ENCODE results near the gene NRXN3.

The NRXN3 gene

DNA sequence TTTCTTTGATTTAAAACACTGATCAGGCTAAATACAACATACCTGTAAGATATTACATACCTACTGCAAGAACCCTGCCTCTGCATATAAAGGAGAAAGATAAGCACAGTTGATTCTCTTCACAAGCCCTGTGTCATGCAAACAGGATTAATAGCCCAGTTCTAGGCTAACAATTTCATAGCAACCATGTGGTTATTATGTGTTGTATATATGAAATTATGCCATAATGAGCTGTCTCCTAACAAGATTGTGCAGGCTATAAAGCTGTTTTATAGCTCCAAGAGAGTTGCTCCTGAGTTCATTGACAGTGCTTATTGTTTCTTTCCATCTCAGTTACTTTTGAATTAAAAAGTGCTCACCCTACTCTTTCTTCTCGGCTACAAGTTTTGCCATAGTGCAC is 1431.9 kb downstream of the NRXN3 start:
- H3K4me3 ChIP-seq (replicated peaks; ENCODE audit: low read depth, low read length), result no peak overlapping the region
- DNase-seq (ENCODE audit: extremely low read depth, low read depth), result no peak
- TF ChIP-seq CTCF (IDR thresholded peaks at IDR 0.05; ENCODE audit: low read depth, low read length, missing control alignments), result no peak

GRCh38 chr14:79602742-79603141 is 1432.6 kb downstream of the NRXN3 start:
- no peak for DNase-seq (ENCODE audit: extremely low read depth, low read depth)
- TF ChIP-seq CTCF (IDR thresholded peaks at IDR 0.05; ENCODE audit: low read depth, low read length, missing control alignments), result no peak
- no peak overlapping the region for H3K4me3 ChIP-seq (replicated peaks; ENCODE audit: low read depth, low read length)

DNA sequence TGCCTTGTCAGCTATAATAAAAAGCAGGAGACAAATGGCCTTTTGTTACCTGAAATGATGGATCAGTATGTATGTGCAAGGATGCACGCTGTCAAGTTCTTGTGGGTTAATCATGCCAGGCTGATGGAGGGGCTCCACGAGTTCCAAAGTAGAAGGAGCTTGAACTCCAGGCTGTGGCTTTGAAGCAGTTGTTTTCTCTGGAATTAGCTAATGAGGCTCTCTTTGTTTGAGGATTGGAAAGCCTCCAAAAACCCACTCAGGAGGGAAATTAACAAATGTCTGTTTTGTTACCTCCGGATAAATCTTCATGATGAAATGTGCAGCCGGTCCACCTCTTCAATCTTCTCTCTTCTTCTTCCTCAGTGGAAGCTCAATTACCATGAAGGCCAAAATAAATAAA is 1435.7 kb downstream of the NRXN3 start:
- TF ChIP-seq CTCF (IDR thresholded peaks at IDR 0.05; ENCODE audit: low read depth, low read length, missing control alignments), result no peak
- no peak overlapping the region for H3K4me3 ChIP-seq (replicated peaks; ENCODE audit: low read depth, low read length)

DNA sequence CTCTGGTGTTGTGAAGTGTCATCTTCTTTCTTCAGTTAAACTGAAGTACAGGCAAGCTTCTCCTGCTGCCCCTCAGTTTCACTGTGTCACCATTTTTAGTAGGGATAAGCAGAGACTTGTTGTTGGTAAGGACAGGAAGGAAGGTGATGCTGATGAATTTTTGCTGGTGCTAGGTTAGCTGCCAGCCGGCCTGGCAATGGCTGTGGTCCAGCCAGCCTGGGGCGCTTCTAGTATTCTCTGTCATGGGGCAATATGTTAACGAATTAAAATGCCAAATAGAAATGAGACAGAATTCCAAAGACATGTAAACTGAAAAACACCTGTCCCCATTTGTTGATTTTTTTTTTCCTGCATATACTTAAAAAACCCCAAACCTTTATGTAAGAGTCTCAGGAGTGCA is 1438.3 kb downstream of the NRXN3 start:
- TF ChIP-seq CTCF (IDR thresholded peaks at IDR 0.05; ENCODE audit: low read depth, low read length, missing control alignments), result no peak
- no peak overlapping the region for H3K4me3 ChIP-seq (replicated peaks; ENCODE audit: low read depth, low read length)
- no peak for DNase-seq (ENCODE audit: extremely low read depth, low read depth)

More for the DNA sequence above, 1435.7 kb downstream of the NRXN3 start:
- no peak for DNase-seq (ENCODE audit: extremely low read depth, low read depth)

DNA sequence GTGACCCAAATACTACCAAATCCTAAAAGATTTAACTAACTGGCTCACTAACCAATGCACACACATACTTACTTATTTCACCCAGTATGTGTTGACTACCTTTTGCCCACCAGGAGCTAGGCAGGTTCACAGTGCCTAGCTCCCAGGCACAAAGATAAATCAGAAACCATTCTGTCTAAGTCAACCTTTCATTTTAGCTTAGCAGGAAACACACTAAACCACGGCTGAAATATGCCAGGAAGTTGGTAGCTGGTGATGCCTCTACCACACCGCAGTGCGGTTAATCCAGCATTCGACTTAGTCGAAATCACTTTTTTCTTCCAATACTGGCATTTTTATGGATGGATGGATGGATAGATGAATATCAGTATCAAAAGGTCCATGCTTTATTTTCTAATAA is 1443.5 kb downstream of the NRXN3 start:
- H3K4me3 ChIP-seq (replicated peaks; ENCODE audit: low read depth, low read length), result no peak overlapping the region
- no peak for TF ChIP-seq CTCF (IDR thresholded peaks at IDR 0.05; ENCODE audit: low read depth, low read length, missing control alignments)
- DNase-seq (ENCODE audit: extremely low read depth, low read depth), result no peak

DNA sequence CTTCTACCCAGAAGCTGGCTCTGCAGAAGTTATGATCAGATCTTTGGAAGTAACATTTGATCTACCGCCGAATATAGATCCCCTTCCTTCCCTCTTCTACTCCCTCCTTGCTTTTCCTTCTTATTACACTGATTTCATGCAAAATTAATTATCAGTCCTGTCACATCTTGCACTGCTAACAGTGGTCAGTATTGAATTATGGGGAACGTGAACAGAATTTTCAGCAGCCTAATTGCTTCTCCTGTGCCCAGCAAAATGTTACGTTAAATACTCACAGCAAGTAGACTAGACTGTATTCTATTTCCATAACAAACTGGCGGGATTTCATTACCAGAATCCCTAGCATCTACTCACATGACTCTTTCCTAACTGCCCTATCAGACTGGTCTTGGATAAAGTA is 1444.3 kb downstream of the NRXN3 start:
- DNase-seq (ENCODE audit: extremely low read depth, low read depth), result no peak
- TF ChIP-seq CTCF (IDR thresholded peaks at IDR 0.05; ENCODE audit: low read depth, low read length, missing control alignments), result no peak
- no peak overlapping the region for H3K4me3 ChIP-seq (replicated peaks; ENCODE audit: low read depth, low read length)

GRCh38 chr14:79627058-79627457 is 1456.9 kb downstream of the NRXN3 start:
- no peak for DNase-seq (ENCODE audit: extremely low read depth, low read depth)
- H3K4me3 ChIP-seq (replicated peaks; ENCODE audit: low read depth, low read length), result no peak overlapping the region
- no peak for TF ChIP-seq CTCF (IDR thresholded peaks at IDR 0.05; ENCODE audit: low read depth, low read length, missing control alignments)

Measured in HFF-Myc (cell line).